Neural cell (in vitro differentiated cells): ENCODE results near the gene CUBN.

Experiments
- CTCF ChIP-seq: fragments of 450-650 bp; IDR thresholded peaks from 2 replicates; pipeline ENCODE4 v1.5.1; 2014; ENCODE audit warnings: antibody characterized with exemption, mild to moderate bottlenecking, moderate library complexity; ENCODE audit not compliant: poor library complexity, severe bottlenecking
- EP300 ChIP-seq: fragments of 450-650 bp; conservative IDR thresholded peaks from 2 replicates; pipeline ENCODE4 v1.6.1; 2014; ENCODE audit warnings: antibody characterized with exemption, mild to moderate bottlenecking, moderate library complexity; ENCODE audit not compliant: poor library complexity, severe bottlenecking
- EZH2 ChIP-seq: fragments of 200-600, 300-800 bp; shearing (Covaris generic), sonication (generic); IDR thresholded peaks from 2 replicates; pipeline ENCODE4 v1.6.1; 2014; ENCODE audit warnings: antibody characterized with exemption, low read length, borderline replicate concordance, mild to moderate bottlenecking; ENCODE audit not compliant: insufficient read depth, poor library complexity, severe bottlenecking
- MXI1 ChIP-seq: fragments of 450-650 bp; conservative IDR thresholded peaks from 2 replicates; pipeline ENCODE4 v1.6.1; 2014; ENCODE audit warnings: antibody characterized with exemption, mild to moderate bottlenecking; ENCODE audit not compliant: poor library complexity, severe bottlenecking
- POLR2AphosphoS5 ChIP-seq: IDR thresholded peaks from 2 replicates; pipeline ENCODE4 v1.6.1; 2012
- RAD21 ChIP-seq: fragments of 450-650 bp; conservative IDR thresholded peaks from 2 replicates; pipeline ENCODE4 v1.6.1; 2014; ENCODE audit warnings: antibody characterized with exemption, mild to moderate bottlenecking, moderate library complexity
- REST ChIP-seq: IDR thresholded peaks from 2 replicates; pipeline ENCODE4 v1.6.1; 2012; ENCODE audit warnings: borderline replicate concordance

- TF ChIP-seq CTCF (no peak), RAD21 (no peak), EZH2 (no peak), REST (no peak), MXI1 (no peak), EP300 (no peak), POLR2AphosphoS5 (no peak)
Measured at GRCh38 chr10:17062493-17062892, 67.1 kb downstream of the CUBN start.
